Vagina (tissue), 2 donors: ENCODE measurements around the gene CENPS. TPM values are rescaled to one million over a fixed set of nuclear protein-coding genes. Genes with fewer than 3 reads are reported as not detected.

ENCODE experiments used
- DNase-seq, 2 donors: peaks; one replicate each; pipeline ENCODE4 v3.0.0-alpha.2; 2017; ENCODE audit errors: extremely low spot score in 2 of 2
- H3K27ac ChIP-seq: fragments of 200-600 bp; sonication (generic); one replicate; pipeline ENCODE4 v1.5.1; 2019
- H3K27me3 ChIP-seq: fragments of 200-600 bp; sonication (generic); one replicate; pipeline ENCODE4 v1.5.1; 2019
- H3K36me3 ChIP-seq, 2 donors: fragments of 200-600 bp; sonication (generic); one replicate each; pipeline ENCODE4 v1.5.1; 2017 to 2019
- H3K4me1 ChIP-seq: fragments of 200-600 bp; sonication (generic); one replicate; pipeline ENCODE4 v1.5.1; 2019
- H3K4me3 ChIP-seq, 2 donors: fragments of 200-600 bp; sonication (generic); 1 replicate in 1 of 2; 2 replicates in 1 of 2; pipeline ENCODE4 v1.5.1; 2016 to 2019
- H3K9me3 ChIP-seq: fragments of 200-600 bp; sonication (generic); one replicate; pipeline ENCODE4 v1.5.1; 2019
- CTCF ChIP-seq, 3 experiments: fragments of 450-650 bp in 2 of 3; fragments of 200-600 bp in 1 of 3; sonication (generic) in 1 of 3; IDR thresholded peaks; one replicate each; pipeline ENCODE4 v1.5.1; 2017 to 2019; ENCODE audit warnings: antibody characterized with exemption in 3 of 3, mild to moderate bottlenecking in 2 of 3, moderate library complexity in 2 of 3
- POLR2A ChIP-seq, 2 donors: fragments of 450-650 bp; IDR thresholded peaks; one replicate each; pipeline ENCODE4 v1.6.1; 2017; ENCODE audit warnings: antibody characterized with exemption in 2 of 2, mild to moderate bottlenecking in 2 of 2, moderate library complexity in 2 of 2
- POLR2AphosphoS5 ChIP-seq, 2 donors: sonication (generic); formaldehyde crosslinking; IDR thresholded peaks; one replicate each; pipeline ENCODE4 v1.9.0; 2017; ENCODE audit warnings: antibody characterized with exemption in 2 of 2, mild to moderate bottlenecking in 2 of 2, low read depth in 1 of 2; ENCODE audit not compliant: insufficient read depth in 1 of 2
- intact Hi-C: fragments of 100-400 bp; cut with DNase I; formaldehyde crosslinking; loops from one replicate; pipeline ENCODE4 v1.15.1; 2023
- total RNA-seq: library from RNA; depleted of rRNA; stranded (reverse); fragments of >200 nt; gene quantifications from one replicate; pipeline ENCODE4 v1.2.3, GENCODE V29; 2016

The CENPS gene
- total RNA-seq, 1 donor from 2014 or later: 1.2 TPM

- peak overlapping the region; percentile 80 to 93 for H3K4me3 ChIP-seq
- H3K9me3 ChIP-seq: no peaks in the 10 kb centered on the region
- DNase-seq: no peak
- no peaks in the 10 kb centered on the region for H3K27me3 ChIP-seq
- H3K27ac ChIP-seq: peak overlapping the region; percentile 83
- peaks cover 27% of the 10 kb centered on the region for H3K4me1 ChIP-seq
- intact Hi-C loops: no loop called here
- peaks cover 0 to 10% of the 10 kb centered on the region in 2 donors for H3K36me3 ChIP-seq
- no peak for TF ChIP-seq POLR2AphosphoS5 (IDR thresholded peaks at IDR 0.05; ENCODE audit: insufficient read depth in 1 of 2, low read depth in 1 of 2)
- TF ChIP-seq CTCF (IDR thresholded peaks at IDR 0.05): no peak
- no peak for TF ChIP-seq POLR2A (IDR thresholded peaks at IDR 0.05)
These were observed 31.9 kb upstream of the CENPS start for GRCh38 chr1:10398278-10398733.

- Histone ChIP-seq H3K4me1 (peaks cover 27% of the 10 kb centered on the region), H3K36me3 (peaks cover 0 to 16% of the 10 kb centered on the region in 2 donors), H3K4me3 (peak within 1 kb of the TSS; percentile 80 to 93), H3K9me3 (no peaks in the 10 kb centered on the region), H3K27ac (peak within 1 kb of the TSS; percentile 83), H3K27me3 (no peaks in the 10 kb centered on the region)
- intact Hi-C loops: no loop called here
- TF ChIP-seq CTCF (IDR thresholded peaks at IDR 0.05): peak in 1 of 3 experiments; percentile 22
- TF ChIP-seq POLR2AphosphoS5 (IDR thresholded peaks at IDR 0.05; ENCODE audit: insufficient read depth in 1 of 2, low read depth in 1 of 2): peak; percentile 65 to 88
- TF ChIP-seq POLR2A (IDR thresholded peaks at IDR 0.05): peak in 1 of 2 donors; percentile 45
- DNase-seq: peak in 1 of 2 donors; percentile 96
These were observed 31.3 kb upstream of the CENPS start, which contains the start of gene PGD for GRCh38 chr1:10398734-10399443. PGD (plus strand) TSS chr1:10399064; CDS start chr1:10399118, 54 bp downstream.

GRCh38 chr1:10399444-10399941, 30.7 kb upstream of the CENPS start:
- Histone ChIP-seq H3K4me3 (peak overlapping the region; percentile 80 to 93), H3K4me1 (peaks cover 27% of the 10 kb centered on the region), H3K9me3 (no peaks in the 10 kb centered on the region), H3K27ac (peak overlapping the region; percentile 83), H3K27me3 (no peaks in the 10 kb centered on the region), H3K36me3 (peaks cover 0 to 22% of the 10 kb centered on the region in 2 donors)
- no peak for DNase-seq
- TF ChIP-seq POLR2A (IDR thresholded peaks at IDR 0.05) (no peak), POLR2AphosphoS5 (IDR thresholded peaks at IDR 0.05; ENCODE audit: insufficient read depth in 1 of 2, low read depth in 1 of 2) (no peak), CTCF (IDR thresholded peaks at IDR 0.05) (no peak)
- intact Hi-C loops: no loop called here

- intact Hi-C loops: no loop called here
- no peak for DNase-seq
- Histone ChIP-seq H3K27ac (peak overlapping the region; percentile 83), H3K36me3 (peaks cover 0 to 27% of the 10 kb centered on the region in 2 donors), H3K9me3 (no peaks in the 10 kb centered on the region), H3K27me3 (no peaks in the 10 kb centered on the region), H3K4me3 (peak overlapping the region; percentile 80 to 93), H3K4me1 (peaks cover 27% of the 10 kb centered on the region)
- TF ChIP-seq POLR2A (IDR thresholded peaks at IDR 0.05) (no peak), CTCF (IDR thresholded peaks at IDR 0.05) (no peak), POLR2AphosphoS5 (IDR thresholded peaks at IDR 0.05; ENCODE audit: insufficient read depth in 1 of 2, low read depth in 1 of 2) (no peak)
These were observed 30.2 kb upstream of the CENPS start for GRCh38 chr1:10400013-10400412.

- no peaks in the 10 kb centered on the region for H3K9me3 ChIP-seq
- intact Hi-C loops: no loop called here
- H3K27me3 ChIP-seq: no peaks in the 10 kb centered on the region
- H3K4me1 ChIP-seq: peaks cover 27% of the 10 kb centered on the region
- peaks cover 0 to 39% of the 10 kb centered on the region in 2 donors for H3K36me3 ChIP-seq
- no peak for TF ChIP-seq POLR2A (IDR thresholded peaks at IDR 0.05)
- TF ChIP-seq CTCF (IDR thresholded peaks at IDR 0.05): no peak
- TF ChIP-seq POLR2AphosphoS5 (IDR thresholded peaks at IDR 0.05; ENCODE audit: insufficient read depth in 1 of 2, low read depth in 1 of 2): no peak
- no peak overlapping the region for H3K27ac ChIP-seq
- no peak overlapping the region for H3K4me3 ChIP-seq
- DNase-seq: no peak
These were observed 29.0 kb upstream of the CENPS start for GRCh38 chr1:10401281-10401680.
